Measurements from ENCODE around the gene GRK5. TPM values are rescaled to one million over a fixed set of nuclear protein-coding genes. Genes with fewer than 3 reads are reported as not detected.
A peak's percentile ranks its signal among the peaks of the same experiment; 100 is the strongest.

The GRK5 gene
- total RNA-seq, 1 donor from 2014 or later = 77.6 TPM

GRCh38 chr10:119209736-119210355, 2.5 kb downstream of the GRK5 start:
- Mint-ChIP-seq H3K27me3 (ENCODE audit: unreplicated experiment) (peaks cover 16% of the 10 kb centered on the region), H3K9me3 (ENCODE audit: unreplicated experiment) (peaks cover 15% of the 10 kb centered on the region), H3K27ac (ENCODE audit: unreplicated experiment) (peak overlapping the region; percentile 67), H3K4me3 (ENCODE audit: unreplicated experiment) (peak overlapping the region; percentile 99), H3K36me3 (ENCODE audit: unreplicated experiment) (no peaks in the 10 kb centered on the region), H3K4me1 (ENCODE audit: low read depth, unreplicated experiment) (peaks cover 28% of the 10 kb centered on the region)
- TF ChIP-seq CTCF (IDR thresholded peaks at IDR 0.05; ENCODE audit: partially characterized antibody, unreplicated experiment) = peak; percentile 44
- no peak for DNase-seq

DNA sequence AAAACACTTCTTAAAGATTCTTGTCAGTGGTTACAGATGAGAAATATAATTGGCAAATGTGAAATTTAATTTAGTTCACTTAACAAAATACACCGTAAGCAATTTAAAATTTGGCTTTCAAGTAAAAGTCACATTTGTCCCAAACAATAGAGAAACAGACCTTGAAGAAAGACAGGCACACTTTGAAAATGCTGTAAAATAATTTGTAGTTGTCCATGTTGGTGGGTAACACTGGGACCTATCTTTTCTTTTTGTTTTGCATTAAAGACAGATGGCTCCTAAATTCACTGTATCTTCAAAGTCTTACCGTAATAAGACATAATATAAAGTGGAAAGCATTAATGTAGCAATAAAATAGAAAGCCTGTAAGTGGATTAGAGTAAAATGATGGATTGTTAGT, 3.3 kb downstream of the GRK5 start:
- no peak for DNase-seq
- Mint-ChIP-seq H3K36me3 (ENCODE audit: unreplicated experiment) (no peaks in the 10 kb centered on the region), H3K4me1 (ENCODE audit: low read depth, unreplicated experiment) (peaks cover 30% of the 10 kb centered on the region), H3K4me3 (ENCODE audit: unreplicated experiment) (peak overlapping the region; percentile 99), H3K27ac (ENCODE audit: unreplicated experiment) (no peak overlapping the region), H3K27me3 (ENCODE audit: unreplicated experiment) (peaks cover 16% of the 10 kb centered on the region), H3K9me3 (ENCODE audit: unreplicated experiment) (peaks cover 15% of the 10 kb centered on the region)
- no peak for TF ChIP-seq CTCF (IDR thresholded peaks at IDR 0.05; ENCODE audit: partially characterized antibody, unreplicated experiment)

- no peak overlapping the region for H3K27ac Mint-ChIP-seq (ENCODE audit: unreplicated experiment)
Observed at GRCh38 chr10:119211176-119211575, 3.8 kb downstream of the GRK5 start.

DNA sequence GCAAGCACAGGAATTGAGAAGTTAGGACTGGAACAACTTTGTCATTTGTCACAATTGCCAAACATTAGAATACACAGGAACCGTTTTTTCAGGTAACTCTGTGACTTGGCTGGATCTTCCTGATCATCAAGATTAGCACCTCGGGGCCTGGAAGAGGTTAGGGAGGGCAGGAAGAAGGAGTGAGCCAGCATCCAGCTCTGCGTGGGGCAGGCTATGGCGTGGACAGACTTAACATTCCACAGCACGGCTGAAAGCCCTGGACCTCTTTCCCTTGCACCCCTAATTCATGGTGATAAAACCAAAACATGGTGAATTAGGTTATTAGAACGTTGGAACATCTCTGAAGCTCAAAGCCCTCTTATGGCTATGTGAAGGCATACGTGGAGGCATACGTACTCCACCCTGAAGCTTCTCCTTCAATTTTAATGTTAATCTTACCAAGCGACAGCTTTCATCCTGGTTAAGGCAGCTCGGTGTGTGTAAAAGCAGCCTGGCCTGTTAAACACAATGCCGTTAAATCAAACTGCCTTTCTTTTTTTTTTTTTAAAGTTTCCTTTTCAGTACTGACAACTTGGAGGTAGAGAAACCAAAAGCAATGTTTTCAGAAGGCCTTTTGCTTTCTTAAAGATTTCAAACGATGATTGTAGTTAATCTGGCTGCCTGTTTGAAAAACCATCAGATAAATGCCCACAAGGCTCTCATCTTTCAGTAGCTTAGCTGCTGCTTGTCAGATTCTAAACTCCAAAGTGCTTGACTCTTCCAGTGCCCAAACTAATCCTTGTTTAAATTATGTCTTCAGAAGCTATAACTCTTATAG, 4.5 kb downstream of the GRK5 start:
- Mint-ChIP-seq H3K27me3 (ENCODE audit: unreplicated experiment) (peaks cover 10% of the 10 kb centered on the region), H3K4me1 (ENCODE audit: low read depth, unreplicated experiment) (peaks cover 26% of the 10 kb centered on the region), H3K9me3 (ENCODE audit: unreplicated experiment) (peaks cover 10% of the 10 kb centered on the region), H3K36me3 (ENCODE audit: unreplicated experiment) (no peaks in the 10 kb centered on the region), H3K27ac (ENCODE audit: unreplicated experiment) (no peak overlapping the region), H3K4me3 (ENCODE audit: unreplicated experiment) (peak overlapping the region; percentile 99)
- no peak for TF ChIP-seq CTCF (IDR thresholded peaks at IDR 0.05; ENCODE audit: partially characterized antibody, unreplicated experiment)
- DNase-seq = no peak

More at GRCh38 chr10:119211176-119211575, 3.8 kb downstream of the GRK5 start:
- DNase-seq = no peak
- Mint-ChIP-seq H3K27me3 (ENCODE audit: unreplicated experiment) (peaks cover 13% of the 10 kb centered on the region), H3K9me3 (ENCODE audit: unreplicated experiment) (peaks cover 14% of the 10 kb centered on the region), H3K4me1 (ENCODE audit: low read depth, unreplicated experiment) (peaks cover 28% of the 10 kb centered on the region), H3K4me3 (ENCODE audit: unreplicated experiment) (peak overlapping the region; percentile 99), H3K36me3 (ENCODE audit: unreplicated experiment) (no peaks in the 10 kb centered on the region)
- TF ChIP-seq CTCF (IDR thresholded peaks at IDR 0.05; ENCODE audit: partially characterized antibody, unreplicated experiment) = no peak

GRCh38 chr10:119215371-119215770, 8.0 kb downstream of the GRK5 start:
- Mint-ChIP-seq H3K4me1 (ENCODE audit: low read depth, unreplicated experiment) (peaks cover 27% of the 10 kb centered on the region), H3K27me3 (ENCODE audit: unreplicated experiment) (peaks cover 2% of the 10 kb centered on the region), H3K4me3 (ENCODE audit: unreplicated experiment) (no peak overlapping the region), H3K36me3 (ENCODE audit: unreplicated experiment) (no peaks in the 10 kb centered on the region), H3K27ac (ENCODE audit: unreplicated experiment) (no peak overlapping the region), H3K9me3 (ENCODE audit: unreplicated experiment) (peaks cover 2% of the 10 kb centered on the region)
- no peak for TF ChIP-seq CTCF (IDR thresholded peaks at IDR 0.05; ENCODE audit: partially characterized antibody, unreplicated experiment)
- no peak for DNase-seq

Data from glutamatergic neuron (in vitro differentiated cells).